Neural cell (in vitro differentiated cells): Measurements from ENCODE around the gene GRPR.

Source experiments
- EP300 ChIP-seq: fragments of 450-650 bp; conservative IDR thresholded peaks from 2 replicates; pipeline ENCODE4 v1.6.1; 2014; ENCODE audit warnings: antibody characterized with exemption, mild to moderate bottlenecking, moderate library complexity; ENCODE audit not compliant: poor library complexity, severe bottlenecking
- EZH2 ChIP-seq: fragments of 200-600, 300-800 bp; shearing (Covaris generic), sonication (generic); IDR thresholded peaks from 2 replicates; pipeline ENCODE4 v1.6.1; 2014; ENCODE audit warnings: antibody characterized with exemption, low read length, borderline replicate concordance, mild to moderate bottlenecking; ENCODE audit not compliant: insufficient read depth, poor library complexity, severe bottlenecking
- POLR2AphosphoS5 ChIP-seq: IDR thresholded peaks from 2 replicates; pipeline ENCODE4 v1.6.1; 2012
- RAD21 ChIP-seq: fragments of 450-650 bp; conservative IDR thresholded peaks from 2 replicates; pipeline ENCODE4 v1.6.1; 2014; ENCODE audit warnings: antibody characterized with exemption, mild to moderate bottlenecking, moderate library complexity
- SMC3 ChIP-seq: fragments of 450-650 bp; conservative IDR thresholded peaks from 2 replicates; pipeline ENCODE4 v1.6.1; 2014; ENCODE audit warnings: antibody characterized with exemption, mild to moderate bottlenecking, moderate library complexity; ENCODE audit not compliant: poor library complexity
- TAF1 ChIP-seq: IDR thresholded peaks from 2 replicates; pipeline ENCODE4 v1.6.1; 2012; ENCODE audit warnings: low read depth
- TF ChIP-seq, protein P1 (sequence below): fragments of 450-650 bp; IDR thresholded peaks from 2 replicates; pipeline ENCODE4 v1.5.1; 2014; ENCODE audit warnings: antibody characterized with exemption, mild to moderate bottlenecking, moderate library complexity; ENCODE audit not compliant: poor library complexity, severe bottlenecking
- TF ChIP-seq, protein P2 (sequence below): IDR thresholded peaks from 2 replicates; pipeline ENCODE4 v1.6.1; 2012; ENCODE audit warnings: borderline replicate concordance

DNA sequence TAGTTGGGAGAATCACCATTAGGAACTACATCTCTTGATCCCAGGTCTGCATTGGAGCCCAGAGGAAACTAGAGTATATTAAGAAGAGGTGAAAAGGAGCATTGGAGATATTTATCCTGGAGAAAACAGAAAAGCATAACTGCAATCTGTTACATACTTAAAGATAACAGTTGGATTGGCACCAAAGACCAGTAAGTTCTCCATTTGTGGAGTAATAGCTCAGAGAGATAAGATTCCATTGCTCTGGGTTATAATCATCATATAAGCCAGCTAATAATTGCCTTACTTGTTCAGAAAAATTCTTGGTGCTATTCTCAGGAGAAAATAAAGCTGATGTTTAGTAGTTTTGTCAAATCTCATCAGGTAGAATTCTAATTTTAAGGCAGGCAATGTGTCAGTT, 20.6 kb downstream of the GRPR start:
- TF ChIP-seq, protein P1, sequence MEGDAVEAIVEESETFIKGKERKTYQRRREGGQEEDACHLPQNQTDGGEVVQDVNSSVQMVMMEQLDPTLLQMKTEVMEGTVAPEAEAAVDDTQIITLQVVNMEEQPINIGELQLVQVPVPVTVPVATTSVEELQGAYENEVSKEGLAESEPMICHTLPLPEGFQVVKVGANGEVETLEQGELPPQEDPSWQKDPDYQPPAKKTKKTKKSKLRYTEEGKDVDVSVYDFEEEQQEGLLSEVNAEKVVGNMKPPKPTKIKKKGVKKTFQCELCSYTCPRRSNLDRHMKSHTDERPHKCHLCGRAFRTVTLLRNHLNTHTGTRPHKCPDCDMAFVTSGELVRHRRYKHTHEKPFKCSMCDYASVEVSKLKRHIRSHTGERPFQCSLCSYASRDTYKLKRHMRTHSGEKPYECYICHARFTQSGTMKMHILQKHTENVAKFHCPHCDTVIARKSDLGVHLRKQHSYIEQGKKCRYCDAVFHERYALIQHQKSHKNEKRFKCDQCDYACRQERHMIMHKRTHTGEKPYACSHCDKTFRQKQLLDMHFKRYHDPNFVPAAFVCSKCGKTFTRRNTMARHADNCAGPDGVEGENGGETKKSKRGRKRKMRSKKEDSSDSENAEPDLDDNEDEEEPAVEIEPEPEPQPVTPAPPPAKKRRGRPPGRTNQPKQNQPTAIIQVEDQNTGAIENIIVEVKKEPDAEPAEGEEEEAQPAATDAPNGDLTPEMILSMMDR, result no peak
- TF ChIP-seq EZH2 (no peak), RAD21 (no peak), TAF1 (no peak), EP300 (no peak), POLR2AphosphoS5 (no peak), SMC3 (no peak)
- TF ChIP-seq, protein P2, sequence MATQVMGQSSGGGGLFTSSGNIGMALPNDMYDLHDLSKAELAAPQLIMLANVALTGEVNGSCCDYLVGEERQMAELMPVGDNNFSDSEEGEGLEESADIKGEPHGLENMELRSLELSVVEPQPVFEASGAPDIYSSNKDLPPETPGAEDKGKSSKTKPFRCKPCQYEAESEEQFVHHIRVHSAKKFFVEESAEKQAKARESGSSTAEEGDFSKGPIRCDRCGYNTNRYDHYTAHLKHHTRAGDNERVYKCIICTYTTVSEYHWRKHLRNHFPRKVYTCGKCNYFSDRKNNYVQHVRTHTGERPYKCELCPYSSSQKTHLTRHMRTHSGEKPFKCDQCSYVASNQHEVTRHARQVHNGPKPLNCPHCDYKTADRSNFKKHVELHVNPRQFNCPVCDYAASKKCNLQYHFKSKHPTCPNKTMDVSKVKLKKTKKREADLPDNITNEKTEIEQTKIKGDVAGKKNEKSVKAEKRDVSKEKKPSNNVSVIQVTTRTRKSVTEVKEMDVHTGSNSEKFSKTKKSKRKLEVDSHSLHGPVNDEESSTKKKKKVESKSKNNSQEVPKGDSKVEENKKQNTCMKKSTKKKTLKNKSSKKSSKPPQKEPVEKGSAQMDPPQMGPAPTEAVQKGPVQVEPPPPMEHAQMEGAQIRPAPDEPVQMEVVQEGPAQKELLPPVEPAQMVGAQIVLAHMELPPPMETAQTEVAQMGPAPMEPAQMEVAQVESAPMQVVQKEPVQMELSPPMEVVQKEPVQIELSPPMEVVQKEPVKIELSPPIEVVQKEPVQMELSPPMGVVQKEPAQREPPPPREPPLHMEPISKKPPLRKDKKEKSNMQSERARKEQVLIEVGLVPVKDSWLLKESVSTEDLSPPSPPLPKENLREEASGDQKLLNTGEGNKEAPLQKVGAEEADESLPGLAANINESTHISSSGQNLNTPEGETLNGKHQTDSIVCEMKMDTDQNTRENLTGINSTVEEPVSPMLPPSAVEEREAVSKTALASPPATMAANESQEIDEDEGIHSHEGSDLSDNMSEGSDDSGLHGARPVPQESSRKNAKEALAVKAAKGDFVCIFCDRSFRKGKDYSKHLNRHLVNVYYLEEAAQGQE, result no peak
